T-helper 2 cell treated with Interferon-gamma antibody and Interleukin-4, amounts not matched to agents 100 ng/mL and 5 ng/mL, for 36 hours (primary cell): ENCODE results near the gene GDNF. TPM values are rescaled to one million over a fixed set of nuclear protein-coding genes. Genes with fewer than 3 reads are reported as not detected.

Experiments
- intact Hi-C: fragments of 100-400 bp; cut with micrococcal nuclease; formaldehyde crosslinking; loops from one replicate; pipeline ENCODE4 v1.15.1; 2023
- total RNA-seq: library from RNA; stranded (reverse); gene quantifications from 2 replicates; pipeline ENCODE4 v1.2.3, GENCODE V29; 2022

The GDNF gene
- total RNA-seq, 1 donor from 2014 or later, result not detected

- intact Hi-C loops, result no loop called here
Measured at GRCh38 chr5:37847978-37848425, 8.2 kb upstream of the GDNF start.

GRCh38 chr5:37846786-37847310 lies 7.0 kb upstream of the GDNF start:
- intact Hi-C loops, result no loop called here

GRCh38 chr5:37844009-37844408 lies 4.2 kb upstream of the GDNF start:
- intact Hi-C loops, result no loop called here

- intact Hi-C loops, result no loop called here
Measured at GRCh38 chr5:37842048-37842447, 2.2 kb upstream of the GDNF start.

- intact Hi-C loops, result no loop called here
Measured at GRCh38 chr5:37841203-37841602, 1.4 kb upstream of the GDNF start.

GRCh38 chr5:37840053-37841034 lies 503 bp upstream of the GDNF start:
- intact Hi-C loops, result no loop called here

- intact Hi-C loops, result loop anchor here (5.0 to 10.0 kb wide), 2 partner anchors 416 to 427 kb away; partner anchors contain the start of gene EGFLAM
Measured at GRCh38 chr5:37838933-37839341, 904 bp downstream of the GDNF start.

GRCh38 chr5:37838152-37838932 lies 1.5 kb downstream of the GDNF start:
- intact Hi-C loops, result loop anchor here (5.0 to 10.0 kb wide), 2 partner anchors 416 to 426 kb away; partner anchors contain the start of gene EGFLAM

- intact Hi-C loops, result loop anchor here (1.0 to 10.0 kb wide), 3 partner anchors 356 to 425 kb away; partner anchors contain the start of gene EGFLAM
Measured at GRCh38 chr5:37837414-37838032, 2.3 kb downstream of the GDNF start.

GRCh38 chr5:37836592-37837413 lies 3.0 kb downstream of the GDNF start:
- intact Hi-C loops, result loop anchor here (1.0 to 10.0 kb wide), 3 partner anchors 356 to 425 kb away; partner anchors contain the start of gene EGFLAM

GRCh38 chr5:37836235-37836591 lies 3.6 kb downstream of the GDNF start:
- intact Hi-C loops, result loop anchor here (5.0 to 10.0 kb wide), 2 partner anchors 419 to 424 kb away; partner anchors contain the start of gene EGFLAM

- intact Hi-C loops, result loop anchor here (5.0 to 10.0 kb wide), 2 partner anchors 419 to 423 kb away; partner anchors contain the start of gene EGFLAM
Measured at GRCh38 chr5:37835380-37835973, 4.4 kb downstream of the GDNF start.

GRCh38 chr5:37834542-37835379 lies 5.1 kb downstream of the GDNF start:
- intact Hi-C loops, result loop anchor here (5.0 to 10.0 kb wide), 2 partner anchors 420 to 422 kb away; partner anchors contain the start of gene EGFLAM

GRCh38 chr5:37833990-37834389 lies 5.9 kb downstream of the GDNF start:
- intact Hi-C loops, result loop anchor here (10.0 kb wide), 1 partner anchor 421 kb away; the partner anchor contains the start of gene EGFLAM

GRCh38 chr5:37831821-37832534 lies 7.9 kb downstream of the GDNF start:
- intact Hi-C loops, result loop anchor here (10.0 kb wide), 1 partner anchor 423 kb away; the partner anchor contains the start of gene EGFLAM

- intact Hi-C loops, result loop anchor here (10.0 kb wide), 1 partner anchor 424 kb away; the partner anchor contains the start of gene EGFLAM
Measured at GRCh38 chr5:37830348-37830747, 9.5 kb downstream of the GDNF start.

GRCh38 chr5:37825334-37825915 lies 14.4 kb downstream of the GDNF start:
- intact Hi-C loops, result no loop called here
